Suppressor macrophage treated with lipopolysaccharide for 1 hour (primary cell): ENCODE measurements around the gene CSNK1G2.

Experiments used
- DNase-seq, 3 donors: peaks; one replicate each; pipeline ENCODE4 v3.0.0-alpha.2; 2020 to 2022

Gene CSNK1G2

DNA sequence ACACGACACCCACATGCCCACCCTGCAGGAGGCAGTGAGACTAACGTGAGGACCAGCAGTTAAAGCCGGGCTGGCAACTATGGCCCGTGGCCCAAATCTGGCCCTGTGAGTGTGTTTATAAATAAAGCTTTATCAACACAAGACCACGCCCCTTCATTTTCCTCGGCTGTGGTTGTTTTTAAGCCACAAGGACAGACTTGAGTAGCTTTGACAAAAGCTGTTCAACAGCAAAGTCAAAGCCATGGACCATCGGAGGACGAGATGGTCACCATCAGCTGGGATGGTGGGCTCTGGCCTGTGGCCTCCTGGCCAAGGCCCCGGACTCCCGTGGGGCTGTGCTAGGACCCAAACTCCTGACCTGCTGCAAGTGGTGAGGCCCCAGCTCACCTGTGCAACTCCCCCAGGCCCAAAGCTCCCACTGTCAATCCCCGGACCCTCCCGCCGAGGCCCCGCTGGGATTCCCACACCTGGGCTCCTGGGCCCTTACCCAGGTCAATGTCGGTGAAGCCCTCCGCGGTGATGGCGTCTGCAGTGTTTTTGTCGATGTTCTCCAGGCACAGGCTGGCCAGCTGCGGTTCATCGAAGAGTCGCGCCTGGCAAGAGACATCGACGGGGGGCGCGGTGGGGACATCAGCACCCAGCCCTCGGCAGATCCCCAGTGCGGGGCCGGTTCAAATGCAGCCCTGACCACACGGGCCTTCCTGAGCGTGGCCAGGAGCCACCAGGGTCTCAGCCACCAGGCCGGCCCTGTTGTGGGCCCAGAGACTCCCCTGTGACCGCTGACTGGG is 49.5 kb downstream of the CSNK1G2 start:
- no peak for DNase-seq

DNA sequence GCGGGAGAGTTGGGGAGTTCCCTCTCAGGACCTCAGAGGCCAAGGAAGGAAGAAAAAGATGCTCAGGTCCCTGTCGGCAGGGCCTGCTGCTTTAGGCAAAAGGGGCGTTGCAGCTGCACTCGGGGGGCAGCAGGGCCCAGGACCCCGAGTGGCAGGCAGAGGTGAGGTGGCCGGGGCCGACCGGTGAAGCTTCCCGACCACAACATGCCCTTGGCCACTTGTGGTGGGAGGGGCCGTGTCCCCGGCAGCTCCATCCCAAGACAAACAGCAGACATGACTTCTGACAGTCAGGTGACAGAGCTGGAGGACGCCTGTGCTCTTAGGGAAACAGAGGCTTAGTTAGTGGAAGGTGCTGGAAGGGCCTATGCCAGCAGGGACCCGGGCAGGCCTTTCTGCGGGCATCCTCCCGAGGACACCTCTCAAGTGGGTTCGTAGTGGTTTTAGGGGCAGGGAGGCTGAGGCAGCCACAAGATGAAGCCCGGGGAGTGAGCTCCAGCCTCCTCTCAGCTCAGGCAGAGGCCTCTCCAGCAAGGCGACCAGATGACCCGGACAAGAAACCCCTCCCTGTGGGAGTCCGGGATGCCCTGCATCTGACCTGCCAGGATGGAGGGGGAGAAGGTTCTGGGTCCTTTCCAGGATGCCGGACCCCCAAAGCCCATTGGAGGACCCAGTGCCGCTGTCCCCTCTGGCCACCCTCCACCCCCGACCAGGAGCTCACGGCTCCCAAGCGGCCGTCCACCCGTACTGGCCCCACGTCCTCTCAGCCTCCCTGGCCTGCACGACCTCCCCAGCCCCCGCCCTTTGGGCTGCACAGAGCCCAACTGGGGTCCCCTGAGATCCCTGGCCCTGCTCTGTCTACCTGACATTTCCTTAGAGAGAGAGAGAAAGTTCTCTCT is 50.3 kb downstream of the CSNK1G2 start:
- DNase-seq: no peak

DNA sequence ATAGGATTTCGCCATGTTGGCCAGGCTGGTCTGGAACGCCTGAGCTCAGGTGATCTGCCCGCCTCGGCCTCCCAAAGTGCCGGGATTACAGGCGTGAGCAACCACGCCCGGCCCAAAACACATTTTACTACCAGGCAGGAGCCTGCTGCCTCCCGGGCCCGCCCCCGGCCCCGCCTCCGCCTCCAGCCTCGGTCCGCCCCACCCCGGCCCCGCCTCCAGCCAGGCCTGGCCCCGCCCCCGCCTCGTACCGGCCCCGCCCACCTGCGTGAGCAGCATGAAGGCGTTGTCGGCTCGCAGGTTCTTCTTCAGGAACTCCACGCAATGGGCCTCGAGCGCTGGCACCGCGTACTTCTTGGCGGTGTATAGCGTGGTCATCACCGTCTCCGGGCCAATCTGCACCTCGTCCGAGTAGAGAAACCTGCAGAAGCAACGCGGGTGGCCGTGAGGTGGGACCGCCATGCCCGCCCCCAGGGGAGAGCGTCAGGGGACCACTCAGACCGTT is 51.8 kb downstream of the CSNK1G2 start:
- DNase-seq: peak in 2 of 3 donors; percentile 44 to 72

DNA sequence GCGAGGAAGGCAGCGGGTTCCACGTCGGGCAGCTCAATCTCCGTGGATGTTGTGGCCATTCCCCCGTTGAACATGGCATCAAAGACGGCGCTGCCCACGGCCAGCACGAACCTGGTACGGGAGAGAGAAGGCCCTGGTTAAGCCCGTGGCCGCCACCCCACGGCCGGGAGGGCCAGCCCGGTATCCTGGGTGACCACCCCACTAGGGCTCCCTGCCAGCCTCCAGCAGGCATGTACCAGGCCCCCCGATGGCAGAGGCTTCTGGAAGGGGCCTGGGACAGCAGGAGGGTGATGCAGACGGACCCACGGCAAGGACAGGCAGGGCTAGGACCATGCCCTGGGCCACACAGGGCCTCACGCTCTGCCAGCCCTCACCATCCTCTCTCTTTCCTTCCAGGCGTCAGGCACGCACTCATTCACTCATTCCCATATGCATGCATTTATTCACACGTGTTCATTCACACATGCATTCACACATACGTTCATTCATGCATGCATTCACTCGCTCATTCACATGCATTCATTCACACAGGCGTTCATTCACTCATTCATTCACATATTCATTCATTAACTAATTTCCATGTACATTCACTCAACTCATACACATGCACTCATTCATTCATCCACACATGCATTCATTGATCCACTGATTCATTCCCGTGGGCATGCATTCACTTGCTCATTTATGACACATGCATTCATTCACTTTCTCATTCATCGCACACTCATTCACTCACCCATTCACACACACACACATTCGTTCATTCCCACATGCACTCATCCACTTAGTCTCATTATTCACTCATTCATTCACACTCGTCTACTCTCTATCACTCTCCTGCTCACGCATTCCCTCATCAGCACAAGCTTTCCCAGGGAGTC is 56.6 kb downstream of the CSNK1G2 start:
- no peak for DNase-seq

DNA sequence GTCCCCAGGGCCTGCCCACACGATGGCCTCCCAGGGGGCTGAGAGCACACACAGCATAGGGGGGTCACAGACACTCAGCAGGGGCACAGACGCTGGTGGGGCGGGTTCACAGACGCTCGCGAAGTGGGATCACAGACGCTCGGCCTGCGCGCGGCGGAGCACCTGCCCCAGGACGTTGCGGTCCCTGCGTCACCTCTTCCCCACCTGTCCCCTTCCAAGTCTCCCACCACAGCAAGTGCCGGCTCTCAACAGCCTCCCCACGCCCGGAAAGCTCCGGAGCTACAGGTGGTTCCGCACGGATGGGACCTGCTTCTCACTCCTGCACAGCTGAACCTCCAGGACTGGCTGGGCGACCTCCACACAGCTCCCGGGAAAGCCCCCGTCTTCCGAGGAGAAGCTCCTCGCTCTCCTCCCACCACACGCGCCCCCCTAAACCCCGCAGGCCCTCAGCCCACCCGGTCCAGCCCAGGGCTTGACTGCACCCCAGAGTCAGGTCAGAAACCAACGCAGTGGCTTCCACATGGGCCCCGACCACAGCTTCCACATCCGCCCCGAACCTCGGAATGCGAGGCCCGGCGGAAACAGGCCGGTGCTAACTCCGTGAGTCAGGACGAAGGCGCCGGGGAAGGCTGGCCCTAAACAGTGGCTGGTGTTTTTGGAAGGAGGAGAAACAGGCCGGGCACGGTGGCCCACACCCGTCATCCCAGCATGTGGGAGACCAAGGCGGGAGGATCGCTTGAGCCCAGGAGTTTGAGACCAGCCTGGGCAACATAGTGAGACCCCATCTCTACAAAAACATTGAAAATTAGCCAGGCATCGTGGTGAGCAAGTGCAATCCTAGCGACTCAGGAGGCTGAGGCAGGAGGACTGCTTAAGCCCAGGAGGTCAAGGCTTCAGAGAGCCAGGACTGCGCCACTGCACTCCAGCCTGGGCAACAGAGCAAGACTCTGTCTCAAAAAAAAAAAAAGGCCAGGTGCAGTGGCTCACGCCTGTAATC is 58.0 kb downstream of the CSNK1G2 start:
- DNase-seq: peak; percentile 28 to 42 (median 35)

DNA sequence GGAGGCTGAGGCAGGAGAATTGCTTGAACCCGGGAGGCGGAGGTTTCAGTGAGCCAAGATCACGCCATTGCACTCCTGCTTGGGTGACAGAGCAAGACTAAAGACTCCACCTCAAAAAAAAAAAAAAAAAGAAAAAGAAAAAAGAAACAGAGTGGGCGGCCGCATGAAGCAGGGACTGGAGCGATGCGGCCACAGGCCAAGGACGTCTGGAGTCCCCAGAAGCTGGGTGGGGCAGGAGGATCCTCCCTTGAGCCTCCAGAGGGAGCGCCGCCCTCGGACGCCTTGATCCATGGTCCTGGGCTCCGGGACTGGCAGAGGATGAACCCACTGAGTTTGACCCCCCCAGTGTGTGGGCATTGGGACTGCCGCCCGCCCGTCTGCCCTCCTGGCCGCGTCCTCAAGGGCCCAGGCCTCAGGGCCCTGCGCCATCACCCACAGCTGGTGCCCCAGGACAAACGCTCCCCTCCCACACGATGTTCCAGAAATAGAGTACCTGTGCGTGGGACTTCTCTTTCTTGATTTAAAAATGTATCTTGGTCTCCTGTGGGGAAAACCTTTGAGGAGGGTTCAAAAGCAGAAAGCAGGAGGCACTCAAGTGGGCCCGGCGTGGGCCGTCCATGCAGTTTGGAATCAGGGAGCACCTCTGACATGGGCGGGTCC is 59.0 kb downstream of the CSNK1G2 start:
- no peak for DNase-seq

DNA sequence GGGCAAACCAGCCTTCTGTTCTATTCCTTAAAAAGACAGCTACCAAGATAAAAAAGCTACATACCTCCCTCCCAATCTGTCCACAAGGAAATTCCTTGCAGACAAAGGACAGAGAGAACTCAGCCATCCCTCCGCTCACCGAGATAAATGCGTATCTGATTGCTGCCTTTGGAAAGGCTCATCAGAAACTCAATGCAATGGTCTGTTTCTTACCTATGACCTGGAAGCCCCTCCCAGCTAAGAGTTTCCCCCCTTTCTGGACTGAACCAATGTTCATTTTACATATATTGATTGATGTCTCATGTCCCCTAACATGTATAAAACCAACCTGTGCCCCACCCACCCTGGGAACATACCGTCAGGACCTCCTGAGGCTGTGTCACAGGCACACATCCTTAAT is 62.9 kb downstream of the CSNK1G2 start:
- DNase-seq: no peak

DNA sequence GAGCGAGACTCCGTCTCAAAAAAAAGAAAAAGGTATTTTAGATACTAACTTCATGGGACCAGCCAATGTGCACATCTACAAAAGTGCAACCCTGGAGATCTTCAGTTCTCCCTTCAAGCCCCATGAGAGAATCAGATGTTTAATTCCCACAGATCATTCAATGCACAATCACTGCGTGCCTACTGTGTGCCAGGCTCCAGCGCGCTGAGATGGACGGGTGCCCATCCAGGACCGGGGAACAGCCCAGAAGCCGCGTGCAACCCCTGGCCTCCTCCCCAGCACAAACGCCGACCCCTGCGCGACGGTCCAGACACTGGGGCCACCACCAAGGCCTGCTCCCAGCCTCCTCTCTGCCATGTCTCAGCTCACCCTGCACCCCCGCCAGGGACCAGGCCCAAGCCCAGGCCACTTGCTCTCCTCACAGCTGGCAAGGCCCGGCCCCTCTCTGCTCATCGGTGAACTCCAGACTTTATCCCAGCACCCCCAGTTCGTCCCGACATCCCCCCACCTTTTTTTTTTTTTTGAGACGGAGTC is 69.2 kb downstream of the CSNK1G2 start:
- no peak for DNase-seq

DNA sequence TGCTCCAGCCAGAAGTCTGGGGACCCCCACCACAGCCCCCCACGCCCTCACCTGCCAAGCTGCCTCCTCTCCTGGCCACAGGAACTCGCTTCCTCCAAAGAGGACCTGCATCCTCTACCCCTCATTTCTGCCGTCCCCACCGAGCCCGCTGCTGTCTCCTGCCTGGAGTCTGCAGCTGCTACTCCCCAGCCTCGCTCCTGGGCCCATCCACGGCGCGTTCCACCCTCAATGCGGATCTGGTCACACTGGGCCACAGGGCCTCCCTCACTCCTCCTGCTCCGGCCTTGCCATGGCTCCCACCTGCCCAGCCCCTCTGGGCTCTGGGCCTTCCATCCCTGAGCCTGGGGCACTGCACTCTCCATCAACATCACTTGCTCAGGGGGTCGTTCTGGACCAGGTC is 70.2 kb downstream of the CSNK1G2 start:
- no peak for DNase-seq

DNA sequence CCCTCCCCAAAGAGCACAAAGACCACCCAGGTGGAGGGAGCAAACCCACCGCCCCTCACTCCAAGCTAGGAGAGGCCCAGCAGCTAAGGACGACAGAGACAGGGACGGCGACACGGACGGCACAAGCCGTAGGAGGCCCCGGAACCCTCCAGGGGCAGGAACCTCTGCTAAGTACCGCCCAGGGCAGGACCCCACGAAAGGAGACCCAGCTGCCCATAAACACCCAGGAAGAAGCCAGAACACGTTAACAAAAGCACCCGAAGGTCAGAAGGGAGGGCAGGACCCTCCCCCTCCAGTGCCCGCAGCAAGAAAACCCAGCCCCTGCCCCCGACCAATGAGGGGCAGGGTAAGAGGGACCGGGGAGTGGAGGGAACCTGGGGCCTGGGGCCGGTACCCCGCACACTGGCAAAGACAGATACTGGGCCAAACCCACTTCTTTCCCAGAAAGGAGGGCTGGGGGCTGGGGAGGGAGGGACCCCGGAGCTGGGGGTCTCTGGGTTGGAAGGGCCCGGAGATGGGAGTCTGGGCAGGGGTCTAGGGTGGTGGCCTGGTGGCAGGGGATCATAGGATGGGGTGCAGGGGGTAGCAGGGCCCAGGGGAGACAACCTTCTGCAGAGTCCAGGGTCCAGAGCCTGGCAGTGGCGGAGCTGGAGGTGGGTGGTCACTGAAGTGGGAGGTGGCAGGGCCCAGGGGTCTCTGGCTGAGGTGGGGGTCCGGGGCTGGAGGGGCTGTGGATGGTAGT is 72.1 kb downstream of the CSNK1G2 start:
- DNase-seq: no peak

DNA sequence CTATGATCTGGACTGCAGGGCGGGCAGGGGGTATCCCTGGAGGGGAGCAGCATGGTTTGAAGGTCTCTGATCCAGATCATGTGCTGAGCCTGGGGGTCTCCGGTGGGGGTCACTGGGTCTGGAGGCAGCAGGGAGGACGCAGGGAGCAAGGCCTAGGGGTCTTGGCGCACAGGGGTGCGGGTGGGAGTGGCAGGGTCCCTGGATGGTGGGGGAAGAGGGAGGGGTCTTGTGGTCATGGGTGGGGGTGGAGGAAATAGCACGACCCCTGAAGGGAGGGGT is 72.7 kb downstream of the CSNK1G2 start:
- DNase-seq: no peak

DNA sequence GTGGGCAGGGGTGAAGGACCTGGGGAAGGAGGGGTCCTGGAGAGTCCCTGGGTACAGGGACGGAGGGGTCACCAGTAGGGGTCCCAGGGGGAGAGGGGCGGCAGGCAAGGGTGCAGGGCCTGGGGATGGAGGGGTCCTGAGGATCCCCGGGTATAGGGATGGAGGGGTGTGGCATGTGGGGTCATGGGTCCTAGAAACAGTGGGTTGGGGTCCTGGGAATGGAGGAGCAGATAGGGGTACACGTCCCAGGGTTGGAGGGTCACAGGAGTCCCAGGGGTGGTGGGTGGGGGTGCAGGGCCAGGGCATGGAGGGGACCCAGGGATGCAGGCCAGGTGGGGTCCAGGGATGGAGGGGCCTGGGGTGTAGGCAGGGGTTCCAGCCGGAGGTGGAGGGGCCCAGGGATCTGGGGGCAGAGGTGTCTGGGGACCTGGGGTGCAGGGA is 73.2 kb downstream of the CSNK1G2 start:
- DNase-seq: no peak

DNA sequence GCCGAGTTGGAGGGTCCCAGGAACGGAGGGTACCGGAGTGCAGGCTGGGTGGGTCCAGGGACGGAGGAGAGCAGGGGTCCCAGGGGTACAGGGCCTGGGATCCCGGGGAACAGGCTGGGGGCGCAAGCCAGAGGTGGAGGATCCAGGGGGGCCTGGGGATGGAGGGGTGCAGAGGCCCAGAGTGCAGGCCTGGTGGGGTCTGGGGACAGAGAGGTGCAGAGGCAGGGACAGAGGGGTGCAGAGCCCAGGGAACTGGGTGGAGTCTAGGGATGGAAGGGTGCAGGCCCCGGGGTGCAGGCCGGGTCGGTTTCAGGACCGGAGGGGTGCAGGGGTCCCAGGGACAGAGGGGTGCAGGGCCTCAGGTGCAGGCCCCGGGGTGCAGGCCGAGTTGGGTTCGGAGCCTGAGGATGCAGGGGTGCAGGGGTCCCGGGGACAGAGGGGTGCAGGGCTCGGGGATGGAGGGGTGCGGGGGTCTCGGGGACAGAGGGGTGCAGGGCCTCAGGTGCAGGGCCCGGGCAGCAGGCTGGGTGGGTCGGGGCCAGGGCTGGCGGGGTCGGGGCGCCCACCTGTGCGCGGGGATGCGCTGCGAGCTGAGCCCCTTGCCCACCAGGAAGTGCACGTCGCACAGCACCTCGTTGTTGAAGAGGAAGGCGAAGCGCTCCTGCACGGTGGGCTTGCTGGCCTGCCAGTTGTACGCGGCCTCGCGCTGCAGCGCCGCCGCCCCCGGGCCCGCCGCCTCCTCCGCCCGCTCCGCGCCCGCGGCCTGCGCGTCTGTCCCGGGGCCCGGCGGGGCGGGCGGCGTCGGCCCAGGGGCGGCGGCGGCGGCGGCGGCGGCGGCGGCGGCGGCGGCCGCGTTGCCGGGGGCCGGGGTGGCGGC is 74.0 kb downstream of the CSNK1G2 start:
- peak in 1 of 3 donors; percentile 38 for DNase-seq

DNA sequence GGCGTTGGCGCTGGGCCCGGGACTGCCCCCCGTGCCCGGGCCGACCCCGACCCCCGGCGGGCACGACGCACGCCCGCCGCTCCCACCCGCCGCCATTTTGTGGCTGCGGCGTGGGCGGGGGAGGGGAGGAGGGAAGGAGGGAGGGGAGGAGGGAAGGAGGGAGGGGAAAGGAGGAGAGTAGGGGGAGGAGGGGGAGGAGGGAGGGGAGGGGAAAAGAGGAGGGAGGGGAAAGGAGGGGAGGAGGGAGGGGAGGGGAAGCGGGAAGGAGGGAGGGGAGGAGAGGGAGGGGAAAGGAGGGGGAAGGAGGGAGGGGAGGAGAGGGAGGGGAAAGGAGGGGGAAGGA is 74.6 kb downstream of the CSNK1G2 start, which contains the start of gene BTBD2:
TSS of gene BTBD2 (minus strand) at position 107 of the 343 bp plus-strand sequence. CDS start at position 96, 11 bp downstream.
- peak in 2 of 3 donors; percentile 65 to 86 for DNase-seq

DNA sequence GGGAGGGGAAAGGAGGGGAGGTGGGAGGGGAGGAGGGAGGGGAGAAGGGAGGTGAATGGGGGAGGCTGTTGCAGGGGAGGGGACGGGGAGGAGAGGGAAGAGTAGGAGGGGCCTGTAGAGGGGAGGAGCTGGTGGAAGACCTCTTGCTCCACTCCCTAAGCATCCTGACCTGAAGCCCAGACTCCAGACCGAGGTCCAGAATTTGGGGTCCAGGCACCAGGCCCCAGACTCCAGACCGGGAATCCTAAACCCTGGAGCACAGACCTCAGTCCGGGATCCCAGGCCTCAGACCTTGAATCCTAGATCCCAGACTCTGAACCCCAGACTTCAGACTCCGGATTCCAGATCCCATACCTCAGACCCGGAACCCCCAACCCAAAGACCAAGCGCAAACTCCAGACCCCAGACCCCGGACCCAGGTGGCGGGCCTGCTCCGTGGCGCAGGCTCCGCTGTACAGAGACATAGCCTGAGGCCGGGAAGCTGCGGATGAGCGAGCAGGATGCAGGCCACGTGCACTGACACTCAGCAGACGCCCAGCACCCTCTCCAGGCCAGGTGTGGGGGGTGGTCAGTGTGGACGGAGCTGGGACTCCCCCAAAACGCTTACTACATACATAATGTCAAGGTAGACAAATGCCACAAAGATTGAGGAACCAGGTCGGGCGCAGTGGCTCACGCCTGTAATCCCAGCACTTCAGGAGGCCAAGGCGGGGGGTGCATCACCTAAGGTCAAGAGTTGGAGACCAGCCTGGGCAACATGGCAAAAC is 75.3 kb downstream of the CSNK1G2 start:
- peak; percentile 38 to 77 (median 42) for DNase-seq

DNA sequence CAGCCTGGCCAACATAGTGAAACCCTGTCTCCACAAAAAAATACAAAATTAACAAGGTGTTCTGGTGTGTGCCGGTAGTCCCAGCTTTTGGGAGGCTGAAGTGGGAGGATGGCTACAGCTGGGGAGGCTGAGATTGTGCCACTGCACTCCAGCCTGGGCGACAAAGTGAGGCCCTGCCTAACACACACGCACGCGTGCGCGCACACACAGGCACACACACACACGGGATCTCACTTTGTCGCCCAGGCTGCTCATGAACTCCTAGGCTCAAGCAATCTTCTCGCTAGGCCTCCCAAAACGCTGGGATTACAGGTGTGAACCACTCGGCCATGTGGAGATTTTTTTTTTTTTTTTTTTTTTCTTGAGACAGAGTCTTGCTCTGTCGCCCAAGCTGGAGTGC is 77.8 kb downstream of the CSNK1G2 start:
- no peak for DNase-seq

DNA sequence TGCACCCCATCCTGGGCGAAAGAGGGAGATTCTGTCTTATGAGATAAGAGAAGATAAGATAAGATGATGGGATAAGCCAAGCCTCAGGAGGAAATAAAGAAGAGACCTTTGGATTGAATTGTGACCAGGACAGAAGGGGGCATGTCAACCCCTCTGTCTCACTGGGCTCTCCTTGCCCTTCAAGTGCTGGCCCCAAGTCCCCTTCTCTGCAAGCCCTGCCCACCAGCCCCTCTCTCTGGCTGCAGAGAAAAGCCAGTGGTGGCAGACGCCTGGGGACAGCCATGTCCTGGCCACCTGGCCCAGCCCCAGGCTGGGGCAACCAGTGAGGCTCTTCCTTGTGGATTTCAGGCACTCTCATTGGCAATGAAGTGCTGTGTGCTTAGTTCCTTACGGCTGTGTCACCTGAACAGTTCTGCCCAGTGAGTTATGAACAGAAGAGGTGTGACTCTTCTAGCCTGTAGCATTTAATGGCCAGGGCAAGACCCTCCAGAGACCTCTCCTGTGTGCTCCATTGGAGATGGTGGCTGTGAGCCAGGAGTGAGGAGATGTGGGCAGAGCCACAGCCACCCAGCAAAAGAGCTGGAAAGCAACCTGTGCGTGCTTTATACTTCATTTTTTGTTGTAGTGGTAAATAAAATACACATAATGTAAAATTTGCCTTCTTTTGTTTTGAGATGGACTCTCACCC is 80.6 kb downstream of the CSNK1G2 start:
- DNase-seq: no peak

DNA sequence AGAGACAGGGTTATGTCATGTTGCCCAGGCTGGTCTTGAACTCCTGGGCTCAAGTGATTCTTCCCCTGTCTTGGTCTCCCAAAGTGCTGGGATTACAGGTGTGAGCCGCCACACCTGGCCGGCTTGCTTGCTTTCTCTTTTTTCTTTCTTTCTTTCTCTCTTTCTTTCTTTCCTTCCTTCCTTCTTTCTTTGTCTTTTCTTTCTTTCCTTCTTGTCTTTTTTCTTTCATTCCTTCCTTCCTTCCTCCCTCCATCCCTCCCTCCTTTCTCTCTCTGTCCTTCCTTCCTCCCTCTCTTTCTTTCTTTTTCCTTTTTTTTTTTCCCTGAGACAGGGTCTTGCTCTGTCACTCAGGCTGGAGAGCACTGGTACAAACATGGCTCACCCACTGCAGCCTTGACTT is 81.3 kb downstream of the CSNK1G2 start:
- no peak for DNase-seq
